Liver (tissue), 9 donors: Measurements from ENCODE around the gene CROCC2. TPM values are rescaled to one million over a fixed set of nuclear protein-coding genes. Genes with fewer than 3 reads are reported as not detected.

ENCODE experiments used
- DNase-seq: peaks from one replicate; pipeline ENCODE4 v3.0.0-alpha.2; 2017; ENCODE audit warnings: low spot score
- H3K27ac ChIP-seq, 2 donors: one replicate each; pipeline ENCODE4 v1.7.0; 2013; ENCODE audit warnings: inconsistent platforms in 2 of 2, low read length in 2 of 2, control low read depth in 1 of 2, low read depth in 1 of 2, mild to moderate bottlenecking in 1 of 2
- H3K27me3 ChIP-seq, 4 donors: one replicate each; pipeline versions ENCODE4 v1.6.1 to v1.7.0; 2013; ENCODE audit warnings: low read length in 3 of 4, inconsistent platforms in 1 of 4, mild to moderate bottlenecking in 1 of 4, moderate library complexity in 1 of 4; ENCODE audit not compliant: control insufficient read depth in 4 of 4, insufficient read depth in 4 of 4
- H3K36me3 ChIP-seq, 4 donors: one replicate each; pipeline versions ENCODE4 v1.6.1 to v1.7.0; 2013; ENCODE audit warnings: low read length in 3 of 4, mild to moderate bottlenecking in 3 of 4, low read depth in 1 of 4, moderate library complexity in 1 of 4; ENCODE audit not compliant: control insufficient read depth in 4 of 4, insufficient read depth in 3 of 4
- H3K4me1 ChIP-seq, 4 donors: one replicate each; pipeline versions ENCODE4 v1.6.1 to v1.7.0; 2013; ENCODE audit warnings: low read length in 3 of 4, mild to moderate bottlenecking in 3 of 4, moderate library complexity in 1 of 4; ENCODE audit not compliant: control insufficient read depth in 4 of 4, insufficient read depth in 4 of 4
- H3K4me3 ChIP-seq, 3 donors: one replicate each; pipeline versions ENCODE4 v1.6.1 to v1.7.0; 2013; ENCODE audit warnings: low read length in 3 of 3, control low read depth in 1 of 3, low read depth in 1 of 3, mild to moderate bottlenecking in 1 of 3
- H3K9ac ChIP-seq, 2 donors: one replicate each; pipeline ENCODE4 v1.7.0; 2013; ENCODE audit warnings: low read length in 2 of 2, mild to moderate bottlenecking in 2 of 2, moderate library complexity in 2 of 2, control low read depth in 1 of 2, low read depth in 1 of 2
- H3K9me3 ChIP-seq, 4 donors: one replicate each; pipeline versions ENCODE4 v1.6.1 to v1.7.0; 2013; ENCODE audit warnings: low read length in 3 of 4; ENCODE audit not compliant: control insufficient read depth in 4 of 4
- ATF3 ChIP-seq: IDR thresholded peaks from 2 replicates; pipeline ENCODE4 v1.6.1; 2016; ENCODE audit warnings: antibody characterized with exemption
- CTCF ChIP-seq: fragments of 150-350 bp; IDR thresholded peaks from 2 replicates; pipeline ENCODE4 v1.5.1; 2017; ENCODE audit warnings: improper control_type of control experiment, low read depth, low read length; ENCODE audit not compliant: missing input control
- EGR1 ChIP-seq, 2 donors: IDR thresholded peaks; 2 replicates each; pipeline ENCODE4 v1.6.1; 2016 to 2018; ENCODE audit warnings: antibody characterized with exemption in 2 of 2, low read depth in 2 of 2
- FOXA1 ChIP-seq: IDR thresholded peaks from 2 replicates; pipeline ENCODE4 v1.6.1; 2016; ENCODE audit warnings: antibody characterized with exemption
- FOXA2 ChIP-seq: IDR thresholded peaks from 2 replicates; pipeline ENCODE4 v1.6.1; 2016; ENCODE audit warnings: antibody characterized with exemption
- GABPA ChIP-seq, 2 donors: IDR thresholded peaks in 1 of 2; conservative IDR thresholded peaks in 1 of 2; 2 replicates each; pipeline ENCODE4 v1.6.1; 2016; ENCODE audit warnings: antibody characterized with exemption in 2 of 2, mild to moderate bottlenecking in 1 of 2, moderate library complexity in 1 of 2
- HNF4A ChIP-seq, 2 donors: conservative IDR thresholded peaks; 2 replicates each; pipeline ENCODE4 v1.6.1; 2016; ENCODE audit warnings: antibody characterized with exemption in 2 of 2, mild to moderate bottlenecking in 2 of 2
- HNF4G ChIP-seq: IDR thresholded peaks from 2 replicates; pipeline ENCODE4 v1.6.1; 2016; ENCODE audit warnings: antibody characterized with exemption
- NR2F2 ChIP-seq: IDR thresholded peaks from 2 replicates; pipeline ENCODE4 v1.6.1; 2016; ENCODE audit warnings: antibody characterized with exemption
- RAD21 ChIP-seq, 2 donors: IDR thresholded peaks; 2 replicates each; pipeline ENCODE4 v1.6.1; 2016; ENCODE audit warnings: antibody characterized with exemption in 2 of 2, mild to moderate bottlenecking in 2 of 2
- RXRA ChIP-seq, 2 donors: IDR thresholded peaks; 2 replicates each; pipeline ENCODE4 v1.6.1; 2017 to 2018; ENCODE audit warnings: antibody characterized with exemption in 2 of 2, mild to moderate bottlenecking in 1 of 2
- SP1 ChIP-seq: IDR thresholded peaks from 2 replicates; pipeline ENCODE4 v1.6.1; 2018; ENCODE audit warnings: antibody characterized with exemption, mild to moderate bottlenecking
- YY1 ChIP-seq: IDR thresholded peaks from 2 replicates; pipeline ENCODE4 v1.6.1; 2016; ENCODE audit warnings: antibody characterized with exemption, mild to moderate bottlenecking
- ZBTB33 ChIP-seq: IDR thresholded peaks from 2 replicates; pipeline ENCODE4 v1.6.1; 2016; ENCODE audit warnings: antibody characterized with exemption
- WGBS: extraction: QIAGEN DNeasy Blood & Tissue Kit; methylation state at CpG from one replicate; pipeline ENCODE4 v1.1.7; 2013; 5-methylcytosine and 5-hydroxymethylcytosine counted together
- polyA plus RNA-seq, 2 donors: library from polyadenylated mRNA; stranded (reverse) in 1 of 2; unstranded in 1 of 2; fragments of 200-250 nt in 1 of 2; fragments of >200 nt in 1 of 2; fragmentation: Nextera tagmentation in 1 of 2; extraction: Ambion mirVana in 1 of 2; gene quantifications; one replicate each; pipeline versions ENCODE4 v1.2.1 to v1.2.3, GENCODE V29; 2013 to 2015
- total RNA-seq, 2 donors: library from RNA; depleted of rRNA; stranded (reverse); fragments of >200 nt; gene quantifications; one replicate each; pipeline ENCODE4 v1.2.3, GENCODE V29; 2014
- TF ChIP-seq, protein P1 (sequence below): IDR thresholded peaks from 2 replicates; pipeline ENCODE4 v1.6.1; 2016; ENCODE audit warnings: antibody characterized with exemption
- TF ChIP-seq, protein P2 (sequence below): IDR thresholded peaks from 2 replicates; pipeline ENCODE4 v1.6.1; 2016; ENCODE audit warnings: antibody characterized with exemption, mild to moderate bottlenecking
- donor health status: healthy.
- donor health status: healthy.
- donor health status: healthy.
- donor health status: healthy.
- donor health status: healthy.

Gene CROCC2
- total and polyA plus RNA-seq, 4 donors, result under 0.01 to 0.13 (median 0.05) TPM

- H3K9ac ChIP-seq, result no peak overlapping the region
Measured at GRCh38 chr2:240953426-240954410, 47.6 kb downstream of the CROCC2 start.

More at GRCh38 chr2:240953426-240954410, 47.6 kb downstream of the CROCC2 start:
- 87% methylated on average over 14 of the region's 14 CpGs for WGBS
- H3K4me1 ChIP-seq, result no peaks in the 10 kb centered on the region
- H3K36me3 ChIP-seq, result no peaks in the 10 kb centered on the region
- no peak for TF ChIP-seq RAD21 (IDR thresholded peaks at IDR 0.05)
- no peak for TF ChIP-seq HNF4A (conservative IDR thresholded peaks at IDR 0.05)
- TF ChIP-seq CTCF, result no peak
- TF ChIP-seq NR2F2, result no peak
- no peak for TF ChIP-seq ATF3
- TF ChIP-seq RXRA (IDR thresholded peaks at IDR 0.05), result no peak
- TF ChIP-seq, protein P1, sequence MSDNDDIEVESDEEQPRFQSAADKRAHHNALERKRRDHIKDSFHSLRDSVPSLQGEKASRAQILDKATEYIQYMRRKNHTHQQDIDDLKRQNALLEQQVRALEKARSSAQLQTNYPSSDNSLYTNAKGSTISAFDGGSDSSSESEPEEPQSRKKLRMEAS, result no peak
- TF ChIP-seq, protein P2, sequence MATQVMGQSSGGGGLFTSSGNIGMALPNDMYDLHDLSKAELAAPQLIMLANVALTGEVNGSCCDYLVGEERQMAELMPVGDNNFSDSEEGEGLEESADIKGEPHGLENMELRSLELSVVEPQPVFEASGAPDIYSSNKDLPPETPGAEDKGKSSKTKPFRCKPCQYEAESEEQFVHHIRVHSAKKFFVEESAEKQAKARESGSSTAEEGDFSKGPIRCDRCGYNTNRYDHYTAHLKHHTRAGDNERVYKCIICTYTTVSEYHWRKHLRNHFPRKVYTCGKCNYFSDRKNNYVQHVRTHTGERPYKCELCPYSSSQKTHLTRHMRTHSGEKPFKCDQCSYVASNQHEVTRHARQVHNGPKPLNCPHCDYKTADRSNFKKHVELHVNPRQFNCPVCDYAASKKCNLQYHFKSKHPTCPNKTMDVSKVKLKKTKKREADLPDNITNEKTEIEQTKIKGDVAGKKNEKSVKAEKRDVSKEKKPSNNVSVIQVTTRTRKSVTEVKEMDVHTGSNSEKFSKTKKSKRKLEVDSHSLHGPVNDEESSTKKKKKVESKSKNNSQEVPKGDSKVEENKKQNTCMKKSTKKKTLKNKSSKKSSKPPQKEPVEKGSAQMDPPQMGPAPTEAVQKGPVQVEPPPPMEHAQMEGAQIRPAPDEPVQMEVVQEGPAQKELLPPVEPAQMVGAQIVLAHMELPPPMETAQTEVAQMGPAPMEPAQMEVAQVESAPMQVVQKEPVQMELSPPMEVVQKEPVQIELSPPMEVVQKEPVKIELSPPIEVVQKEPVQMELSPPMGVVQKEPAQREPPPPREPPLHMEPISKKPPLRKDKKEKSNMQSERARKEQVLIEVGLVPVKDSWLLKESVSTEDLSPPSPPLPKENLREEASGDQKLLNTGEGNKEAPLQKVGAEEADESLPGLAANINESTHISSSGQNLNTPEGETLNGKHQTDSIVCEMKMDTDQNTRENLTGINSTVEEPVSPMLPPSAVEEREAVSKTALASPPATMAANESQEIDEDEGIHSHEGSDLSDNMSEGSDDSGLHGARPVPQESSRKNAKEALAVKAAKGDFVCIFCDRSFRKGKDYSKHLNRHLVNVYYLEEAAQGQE, result no peak
- TF ChIP-seq GABPA (IDR thresholded peaks at IDR 0.05 in 1 of 2, conservative IDR thresholded peaks at IDR 0.05 in 1 of 2), result no peak
- TF ChIP-seq EGR1 (IDR thresholded peaks at IDR 0.05; ENCODE audit: low read depth in 2 of 2), result no peak
- no peak for TF ChIP-seq FOXA2
- no peak for TF ChIP-seq ZBTB33
- no peak for TF ChIP-seq SP1
- TF ChIP-seq FOXA1, result no peak
- TF ChIP-seq YY1, result no peak
- no peak for TF ChIP-seq HNF4G
- no peak overlapping the region for H3K27ac ChIP-seq
- H3K27me3 ChIP-seq, result no peaks in the 10 kb centered on the region
- no peak overlapping the region for H3K4me3 ChIP-seq
- peak; percentile 27 for DNase-seq
- no peaks in the 10 kb centered on the region for H3K9me3 ChIP-seq
